H9 (cell line): ENCODE results near the gene ULK1. TPM values are rescaled to one million over a fixed set of nuclear protein-coding genes. Genes with fewer than 3 reads are reported as not detected.

ENCODE experiments used
- DNase-seq: peaks from one replicate; pipeline ENCODE4 v3.0.0-alpha.2; 2017
- H2AFZ ChIP-seq: one replicate; pipeline ENCODE4 v1.6.1; 2013; ENCODE audit warnings: mild to moderate bottlenecking, low read length, control low read depth, moderate library complexity
- H2AK5ac ChIP-seq: 2 replicates; pipeline ENCODE4 v1.6.1; 2013; ENCODE audit warnings: low read length, control low read depth, mixed read lengths; ENCODE audit not compliant: insufficient read length
- H2BK120ac ChIP-seq: one replicate; pipeline ENCODE4 v1.6.1; 2013; ENCODE audit warnings: low read depth, mild to moderate bottlenecking, low read length, control low read depth, inconsistent platforms; ENCODE audit not compliant: poor library complexity, severe bottlenecking
- H2BK12ac ChIP-seq: 2 replicates; pipeline ENCODE4 v1.6.1; 2013; ENCODE audit warnings: low read length, control low read depth, mixed read lengths, low read depth; ENCODE audit not compliant: insufficient read length
- H2BK15ac ChIP-seq: 2 replicates; pipeline ENCODE4 v1.6.1; 2013; ENCODE audit warnings: low read depth, low read length, control low read depth
- H2BK20ac ChIP-seq: one replicate; pipeline ENCODE4 v1.6.1; 2013; ENCODE audit warnings: low read depth, mild to moderate bottlenecking, low read length, control low read depth, inconsistent platforms; ENCODE audit not compliant: poor library complexity, severe bottlenecking
- H2BK5ac ChIP-seq: 2 replicates; pipeline ENCODE4 v1.6.1; 2013; ENCODE audit warnings: low read length, control low read depth, mixed read lengths; ENCODE audit not compliant: insufficient read length
- H3K14ac ChIP-seq: 2 replicates; pipeline ENCODE4 v1.6.1; 2013; ENCODE audit warnings: low read length, control low read depth; ENCODE audit not compliant: insufficient read depth
- H3K18ac ChIP-seq: 2 replicates; pipeline ENCODE4 v1.6.1; 2013; ENCODE audit warnings: low read depth, mild to moderate bottlenecking, mixed read lengths, low read length, control low read depth; ENCODE audit not compliant: insufficient read length
- H3K23ac ChIP-seq: 2 replicates; pipeline ENCODE4 v1.6.1; 2013; ENCODE audit warnings: low read length, control low read depth, mixed read lengths, low read depth; ENCODE audit not compliant: insufficient read length
- H3K23me2 ChIP-seq: 2 replicates; pipeline ENCODE4 v1.6.1; 2013; ENCODE audit warnings: low read depth, mild to moderate bottlenecking, mixed read lengths, low read length, control low read depth; ENCODE audit not compliant: insufficient read length, poor library complexity, severe bottlenecking
- H3K27ac ChIP-seq: 2 replicates; pipeline ENCODE4 v1.5.1; 2013; ENCODE audit warnings: low read length, control low read depth, mixed read lengths, low read depth; ENCODE audit not compliant: insufficient read length
- H3K27me3 ChIP-seq: 2 replicates; pipeline ENCODE4 v1.6.1; 2013; ENCODE audit warnings: low read length, control low read depth, inconsistent platforms; ENCODE audit not compliant: insufficient read depth
- H3K4ac ChIP-seq: 2 replicates; pipeline ENCODE4 v1.6.1; 2013; ENCODE audit warnings: low read depth, mild to moderate bottlenecking, control low read depth, inconsistent platforms, low read length, moderate library complexity
- H3K4me1 ChIP-seq: 2 replicates; pipeline ENCODE4 v1.6.1; 2013; ENCODE audit warnings: low read length, control low read depth, inconsistent platforms; ENCODE audit not compliant: insufficient read depth
- H3K4me2 ChIP-seq: 2 replicates; pipeline ENCODE4 v1.6.1; 2013; ENCODE audit warnings: low read length, control low read depth, mixed read lengths; ENCODE audit not compliant: insufficient read length, insufficient read depth
- H3K56ac ChIP-seq: 2 replicates; pipeline ENCODE4 v1.6.1; 2013; ENCODE audit warnings: low read depth, mild to moderate bottlenecking, mixed read lengths, low read length, control low read depth; ENCODE audit not compliant: insufficient read length
- H3K79me1 ChIP-seq: 2 replicates; pipeline ENCODE4 v1.6.1; 2013; ENCODE audit warnings: low read depth, mild to moderate bottlenecking, moderate library complexity, low read length, control low read depth, inconsistent platforms; ENCODE audit not compliant: insufficient read depth, poor library complexity, severe bottlenecking
- H3K79me2 ChIP-seq: 2 replicates; pipeline ENCODE4 v1.6.1; 2013; ENCODE audit warnings: low read length, control low read depth, inconsistent platforms; ENCODE audit not compliant: insufficient read depth
- H3K9ac ChIP-seq: 2 replicates; pipeline ENCODE4 v1.6.1; 2013; ENCODE audit warnings: low read length, control low read depth, mixed read lengths; ENCODE audit not compliant: insufficient read length; ENCODE audit errors: extremely low read depth
- H3K9me3 ChIP-seq: one replicate; pipeline ENCODE4 v1.6.1; 2013; ENCODE audit warnings: low read depth, low read length, inconsistent platforms; ENCODE audit not compliant: control insufficient read depth
- H3T11ph ChIP-seq: one replicate; pipeline ENCODE4 v1.6.1; 2013; ENCODE audit warnings: mild to moderate bottlenecking, low read length, control low read depth, inconsistent platforms
- H4K20me1 ChIP-seq: one replicate; pipeline ENCODE4 v1.6.1; 2013; ENCODE audit not compliant: control insufficient read depth, insufficient read length, insufficient read depth
- H4K5ac ChIP-seq: 2 replicates; pipeline ENCODE4 v1.6.1; 2013; ENCODE audit warnings: low read depth, mild to moderate bottlenecking, mixed read lengths, low read length, control low read depth; ENCODE audit not compliant: insufficient read length
- H4K8ac ChIP-seq: replicated peaks from 2 replicates; pipeline ENCODE4 v1.6.1; 2013; ENCODE audit warnings: low read length, control low read depth, mixed read lengths, low read depth; ENCODE audit not compliant: insufficient read length
- H4K91ac ChIP-seq: 2 replicates; pipeline ENCODE4 v1.6.1; 2013; ENCODE audit warnings: low read depth, mild to moderate bottlenecking, moderate library complexity, mixed read lengths, low read length, control low read depth; ENCODE audit not compliant: insufficient read length
- H3K27ac Mint-ChIP-seq, 3 experiments: 2 replicates in 2 of 3; 3 replicates in 1 of 3; pipeline ENCODE4 v1.8.0; 2020 to 2021; ENCODE audit warnings: mixed read lengths in 3 of 3, mild to moderate bottlenecking in 1 of 3, moderate library complexity in 1 of 3
- H3K27me3 Mint-ChIP-seq: 2 replicates; pipeline ENCODE4 v1.8.0; 2021; ENCODE audit warnings: low read depth, mild to moderate bottlenecking, moderate library complexity, mixed read lengths
- H3K36me3 Mint-ChIP-seq, 3 experiments: 2 replicates in 2 of 3; 3 replicates in 1 of 3; pipeline ENCODE4 v1.8.0; 2020 to 2021; ENCODE audit warnings: low read depth in 3 of 3, mixed read lengths in 3 of 3; ENCODE audit not compliant: insufficient read depth in 1 of 3
- H3K4me1 Mint-ChIP-seq, 2 experiments: 2 replicates each; pipeline ENCODE4 v1.8.0; 2020; ENCODE audit warnings: mixed read lengths in 2 of 2
- H3K4me3 Mint-ChIP-seq, 2 experiments: 2 replicates in 1 of 2; 3 replicates in 1 of 2; pipeline ENCODE4 v1.8.0; 2020 to 2021; ENCODE audit warnings: mild to moderate bottlenecking in 2 of 2, mixed read lengths in 2 of 2, moderate library complexity in 1 of 2
- H3K9me3 Mint-ChIP-seq, 2 experiments: 2 replicates in 1 of 2; 3 replicates in 1 of 2; pipeline ENCODE4 v1.8.0; 2020; ENCODE audit warnings: mild to moderate bottlenecking in 2 of 2, mixed read lengths in 2 of 2, moderate library complexity in 1 of 2
- WGBS: extraction: QIAGEN DNeasy Blood & Tissue Kit; methylation state at CpG from one replicate; pipeline ENCODE4 v1.1.7; 2013; ENCODE audit warnings: missing lambda C conversion rate, low lambda C conversion rate, mixed read lengths; ENCODE audit not compliant: insufficient read length; ENCODE audit errors: extremely low coverage; 5-methylcytosine and 5-hydroxymethylcytosine counted together
- total RNA-seq: library from RNA; stranded (reverse); gene quantifications from 2 replicates; pipeline ENCODE4 v1.2.1, GENCODE V29; 2021
- TF ChIP-seq, protein P1 (sequence below): fragments of 200-600 bp; sonication (generic); conservative IDR thresholded peaks from 3 replicates; pipeline ENCODE4 v1.8.0; 2021; ENCODE audit warnings: antibody characterized with exemption, mild to moderate bottlenecking

The ULK1 gene
- total RNA-seq, 1 experiment from 2014 or later, result 57.2 TPM

DNA sequence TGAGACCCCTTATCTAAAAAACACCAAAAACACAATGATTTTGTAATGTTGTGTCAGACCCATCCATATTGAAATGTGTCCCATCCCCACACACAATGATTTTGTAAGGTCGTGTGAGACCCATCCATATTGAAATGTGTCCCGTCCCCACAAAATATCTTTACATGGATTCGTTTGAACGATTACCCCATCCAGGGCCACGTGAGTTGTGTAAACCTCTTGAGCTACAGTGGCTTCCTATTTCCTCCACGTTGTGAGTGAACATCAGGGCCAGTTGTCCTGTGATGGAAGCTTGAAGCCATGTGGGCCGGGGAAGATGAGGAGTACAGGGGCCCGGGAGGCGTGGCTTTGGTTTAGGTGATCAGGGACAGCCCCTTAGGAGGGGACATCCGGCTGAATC is 27.0 kb upstream of the ULK1 start:
- H3T11ph ChIP-seq, result no peak overlapping the region
- no peak overlapping the region for H2AK5ac ChIP-seq
- H3K27ac Mint-ChIP-seq, result no peak overlapping the region
- H3K4me3 Mint-ChIP-seq, result no peak overlapping the region; a peak in 1 of 5 replicates
- no peaks in the 10 kb centered on the region for H3K27me3 Mint-ChIP-seq
- no peak overlapping the region for H2AFZ ChIP-seq
- H3K4me2 ChIP-seq, result no peak overlapping the region
- no peak overlapping the region for H3K18ac ChIP-seq
- no peak overlapping the region for H3K9ac ChIP-seq
- peaks cover 2% of the 10 kb centered on the region; the same call in 1 of the 2 replicates for H3K4me1 ChIP-seq
- H3K27me3 ChIP-seq, result no peaks in the 10 kb centered on the region
- H3K14ac ChIP-seq, result no peak overlapping the region
- no peaks in the 10 kb centered on the region for H3K23me2 ChIP-seq
- no peaks in the 10 kb centered on the region for H3K9me3 ChIP-seq
- H3K23ac ChIP-seq, result no peak overlapping the region
- H4K20me1 ChIP-seq, result no peaks in the 10 kb centered on the region
- H3K36me3 Mint-ChIP-seq, result no peaks in the 10 kb centered on the region
- no peak overlapping the region for H4K5ac ChIP-seq
- no peaks in the 10 kb centered on the region for H3K79me1 ChIP-seq
- no peak overlapping the region for H4K8ac ChIP-seq
- H3K4ac ChIP-seq, result no peak overlapping the region
- H2BK20ac ChIP-seq, result no peak overlapping the region
- H2BK5ac ChIP-seq, result no peak overlapping the region
- H3K79me2 ChIP-seq, result no peaks in the 10 kb centered on the region
- no peak for DNase-seq
- no peak overlapping the region for H3K27ac ChIP-seq
- H2BK12ac ChIP-seq, result no peak overlapping the region
- no peak overlapping the region for H4K91ac ChIP-seq
- no peak overlapping the region for H2BK120ac ChIP-seq
- TF ChIP-seq, protein P1, sequence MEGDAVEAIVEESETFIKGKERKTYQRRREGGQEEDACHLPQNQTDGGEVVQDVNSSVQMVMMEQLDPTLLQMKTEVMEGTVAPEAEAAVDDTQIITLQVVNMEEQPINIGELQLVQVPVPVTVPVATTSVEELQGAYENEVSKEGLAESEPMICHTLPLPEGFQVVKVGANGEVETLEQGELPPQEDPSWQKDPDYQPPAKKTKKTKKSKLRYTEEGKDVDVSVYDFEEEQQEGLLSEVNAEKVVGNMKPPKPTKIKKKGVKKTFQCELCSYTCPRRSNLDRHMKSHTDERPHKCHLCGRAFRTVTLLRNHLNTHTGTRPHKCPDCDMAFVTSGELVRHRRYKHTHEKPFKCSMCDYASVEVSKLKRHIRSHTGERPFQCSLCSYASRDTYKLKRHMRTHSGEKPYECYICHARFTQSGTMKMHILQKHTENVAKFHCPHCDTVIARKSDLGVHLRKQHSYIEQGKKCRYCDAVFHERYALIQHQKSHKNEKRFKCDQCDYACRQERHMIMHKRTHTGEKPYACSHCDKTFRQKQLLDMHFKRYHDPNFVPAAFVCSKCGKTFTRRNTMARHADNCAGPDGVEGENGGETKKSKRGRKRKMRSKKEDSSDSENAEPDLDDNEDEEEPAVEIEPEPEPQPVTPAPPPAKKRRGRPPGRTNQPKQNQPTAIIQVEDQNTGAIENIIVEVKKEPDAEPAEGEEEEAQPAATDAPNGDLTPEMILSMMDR, result no peak
- H3K56ac ChIP-seq, result no peak overlapping the region
- peaks cover 12 to 19% of the 10 kb centered on the region in 2 experiments for H3K4me1 Mint-ChIP-seq
- H2BK15ac ChIP-seq, result no peak overlapping the region
- H3K9me3 Mint-ChIP-seq, result no peaks in the 10 kb centered on the region
- WGBS, result no CpG with 5 or more reads among the region's 10 CpGs
